Measurements from ENCODE around the gene PRKRA.

- TF ChIP-seq POLR2A (IDR thresholded peaks at IDR 0.05) (no peak), CTCF (IDR thresholded peaks at IDR 0.05) (no peak), EP300 (IDR thresholded peaks at IDR 0.05) (no peak)
Measured at GRCh38 chr2:178422097-178422496, 28.9 kb downstream of the PRKRA start.
